Stimulated activated CD8-positive, alpha-beta memory T cell treated with anti-CD3 and anti-CD28 coated beads, Interleukin-7, amount 100 ng/mL, for 4 hours (primary cell): ENCODE results near the gene TAAR8.
"Not testable (repeated sequence)": the region's sequence is repeated elsewhere in the genome, so short reads cannot be mapped to it uniquely, and the experiment has no call there.

Experiments
- DNase-seq, 2 donors: peaks; one replicate each; pipeline ENCODE4 v3.0.0-alpha.2; 2020; ENCODE audit warnings: low read depth in 2 of 2

Gene TAAR8

GRCh38 chr6:132544826-132545225 is 7.6 kb upstream of the TAAR8 start:
- no peak for DNase-seq

- DNase-seq, result no peak
These were observed 3.6 kb upstream of the TAAR8 start for GRCh38 chr6:132548746-132549463.

GRCh38 chr6:132551214-132551613 is 1.3 kb upstream of the TAAR8 start:
- no peak for DNase-seq

- not testable (repeated sequence) for DNase-seq
These were observed 7.6 kb downstream of the TAAR8 start for GRCh38 chr6:132560087-132560486.

GRCh38 chr6:132566404-132566803 is 13.9 kb downstream of the TAAR8 start:
- no peak for DNase-seq

GRCh38 chr6:132567566-132567965 is 15.1 kb downstream of the TAAR8 start:
- DNase-seq, result no peak

GRCh38 chr6:132568611-132569010 is 16.1 kb downstream of the TAAR8 start:
- DNase-seq, result no peak

- DNase-seq, result no peak
These were observed 16.7 kb downstream of the TAAR8 start for GRCh38 chr6:132569170-132569569.

- no peak for DNase-seq
These were observed 17.8 kb downstream of the TAAR8 start, which contains the start of gene TAAR6 for GRCh38 chr6:132570221-132570777. TSS of gene TAAR6 (plus strand) at chr6:132570322. CDS start at chr6:132570322, 0 bp downstream.

GRCh38 chr6:132571774-132572173 is 19.3 kb downstream of the TAAR8 start:
- DNase-seq, result no peak

GRCh38 chr6:132584698-132585097 is 32.2 kb downstream of the TAAR8 start:
- DNase-seq, result no peak

- no peak for DNase-seq
These were observed 35.0 kb downstream of the TAAR8 start for GRCh38 chr6:132587424-132587823.

GRCh38 chr6:132589454-132589853 is 37.0 kb downstream of the TAAR8 start, which contains the start of gene TAAR5:
TSS of gene TAAR5 (minus strand) at chr6:132589741. CDS start at chr6:132589686, 55 bp downstream.
- no peak for DNase-seq

GRCh38 chr6:132590362-132590761 is 37.9 kb downstream of the TAAR8 start:
- no peak for DNase-seq

- no peak for DNase-seq
These were observed 40.4 kb downstream of the TAAR8 start for GRCh38 chr6:132592855-132593254.

GRCh38 chr6:132596201-132596600 is 43.7 kb downstream of the TAAR8 start:
- DNase-seq, result no peak

GRCh38 chr6:132598473-132598872 is 46.0 kb downstream of the TAAR8 start:
- no peak for DNase-seq

GRCh38 chr6:132600900-132601299 is 48.4 kb downstream of the TAAR8 start:
- DNase-seq, result not testable (repeated sequence)
